ENCODE results near the gene APC2.

Gene APC2

GRCh38 chr19:1427221-1427920 is 22.6 kb upstream of the APC2 start:
- Histone ChIP-seq H3F3A (ENCODE audit: control insufficient read depth, insufficient read depth) (no peaks in the 10 kb centered on the region), H3K4me2 (ENCODE audit: low read length) (no peak overlapping the region), H3K27ac (ENCODE audit: low read depth, low read length) (no peak overlapping the region), H3K79me2 (ENCODE audit: control insufficient read depth, low read length) (peaks cover 44% of the 10 kb centered on the region), H3K4me3 (ENCODE audit: low read length) (no peak overlapping the region), H4K20me1 (ENCODE audit: control insufficient read depth, insufficient read depth, low read depth, low read length) (no peaks in the 10 kb centered on the region; the same call in 1 of the 2 replicates), H3K36me3 (ENCODE audit: control insufficient read depth, low read length) (peaks cover 89% of the 10 kb centered on the region), H3K9me3 (ENCODE audit: control insufficient read depth, insufficient read depth, low read length) (no peaks in the 10 kb centered on the region), H3K27me3 (ENCODE audit: control insufficient read depth, low read length) (no peaks in the 10 kb centered on the region), H3K4me1 (ENCODE audit: control insufficient read depth, low read length) (no peaks in the 10 kb centered on the region), H3K9me2 (replicated peaks; ENCODE audit: control insufficient read depth, low read length) (no peaks in the 10 kb centered on the region)
- TF ChIP-seq CTCF (IDR thresholded peaks at IDR 0.05; ENCODE audit: low read depth, low read length, poor library complexity, severe bottlenecking) (no peak), EZH2phosphoT487 (IDR thresholded peaks at IDR 0.05; ENCODE audit: borderline replicate concordance, low read length) (no peak)

GRCh38 chr19:1428738-1429391 is 21.1 kb upstream of the APC2 start:
- Histone ChIP-seq H3F3A (ENCODE audit: control insufficient read depth, insufficient read depth) (no peaks in the 10 kb centered on the region), H3K27me3 (ENCODE audit: control insufficient read depth, low read length) (no peaks in the 10 kb centered on the region), H3K9me3 (ENCODE audit: control insufficient read depth, insufficient read depth, low read length) (no peaks in the 10 kb centered on the region), H4K20me1 (ENCODE audit: control insufficient read depth, insufficient read depth, low read depth, low read length) (no peaks in the 10 kb centered on the region; the same call in 1 of the 2 replicates), H3K79me2 (ENCODE audit: control insufficient read depth, low read length) (peaks cover 30% of the 10 kb centered on the region), H3K36me3 (ENCODE audit: control insufficient read depth, low read length) (peaks cover 88% of the 10 kb centered on the region), H3K4me2 (ENCODE audit: low read length) (no peak overlapping the region), H3K27ac (ENCODE audit: low read depth, low read length) (no peak overlapping the region), H3K9me2 (replicated peaks; ENCODE audit: control insufficient read depth, low read length) (no peaks in the 10 kb centered on the region), H3K4me3 (ENCODE audit: low read length) (no peak overlapping the region), H3K4me1 (ENCODE audit: control insufficient read depth, low read length) (no peaks in the 10 kb centered on the region)
- no peak for TF ChIP-seq CTCF (IDR thresholded peaks at IDR 0.05; ENCODE audit: low read depth, low read length, poor library complexity, severe bottlenecking)
- no peak for TF ChIP-seq EZH2phosphoT487 (IDR thresholded peaks at IDR 0.05; ENCODE audit: borderline replicate concordance, low read length)

GRCh38 chr19:1429750-1430149 is 20.2 kb upstream of the APC2 start:
- no peaks in the 10 kb centered on the region for H3F3A ChIP-seq (ENCODE audit: control insufficient read depth, insufficient read depth)
- H3K79me2 ChIP-seq (ENCODE audit: control insufficient read depth, low read length): peaks cover 25% of the 10 kb centered on the region
- TF ChIP-seq CTCF (IDR thresholded peaks at IDR 0.05; ENCODE audit: low read depth, low read length, poor library complexity, severe bottlenecking) (no peak), EZH2phosphoT487 (IDR thresholded peaks at IDR 0.05; ENCODE audit: borderline replicate concordance, low read length) (no peak)
- no peak overlapping the region for H3K27ac ChIP-seq (ENCODE audit: low read depth, low read length)
- H4K20me1 ChIP-seq (ENCODE audit: control insufficient read depth, insufficient read depth, low read depth, low read length): no peaks in the 10 kb centered on the region; the same call in 1 of the 2 replicates
- H3K4me1 ChIP-seq (ENCODE audit: control insufficient read depth, low read length): no peaks in the 10 kb centered on the region
- H3K9me3 ChIP-seq (ENCODE audit: control insufficient read depth, insufficient read depth, low read length): no peaks in the 10 kb centered on the region
- H3K4me3 ChIP-seq (ENCODE audit: low read length): no peak overlapping the region
- no peak overlapping the region for H3K4me2 ChIP-seq (ENCODE audit: low read length)
- no peaks in the 10 kb centered on the region for H3K27me3 ChIP-seq (ENCODE audit: control insufficient read depth, low read length)
- peaks cover 89% of the 10 kb centered on the region for H3K36me3 ChIP-seq (ENCODE audit: control insufficient read depth, low read length)
- H3K9me2 ChIP-seq (replicated peaks; ENCODE audit: control insufficient read depth, low read length): no peaks in the 10 kb centered on the region

Measured in DOHH2 (cell line).